HG03103 (cell line): ENCODE data around the gene ANKRD44.
A peak's percentile ranks its signal among the peaks of the same experiment; 100 is the strongest.

ENCODE experiments used
- ATAC-seq: cut with Tn5 transposase; IDR thresholded peaks from one replicate; pipeline ENCODE4 v1.9.1; 2021; ENCODE audit warnings: low read depth; ENCODE audit not compliant: unreplicated experiment

Gene ANKRD44

DNA sequence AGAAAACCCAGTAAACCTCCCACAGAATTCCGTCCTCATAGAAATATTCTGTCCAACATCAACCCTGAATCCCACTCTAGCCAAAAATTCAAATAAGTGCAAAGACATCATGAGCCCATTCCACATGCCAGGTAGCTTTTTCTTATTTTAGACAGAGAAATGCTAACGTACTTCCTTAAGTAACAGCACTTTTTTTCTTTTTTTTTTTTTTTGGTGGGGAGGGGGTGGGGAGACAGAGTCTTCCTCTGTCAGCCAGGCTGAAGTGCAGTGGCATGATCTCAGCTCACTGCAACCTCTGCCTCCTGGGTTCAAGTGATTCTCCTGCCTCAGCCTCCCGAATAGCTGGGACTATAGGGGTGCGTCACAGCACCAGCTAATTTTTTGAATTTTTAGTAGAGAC lies 45.5 kb downstream of the ANKRD44 start:
- no peak for ATAC-seq

DNA sequence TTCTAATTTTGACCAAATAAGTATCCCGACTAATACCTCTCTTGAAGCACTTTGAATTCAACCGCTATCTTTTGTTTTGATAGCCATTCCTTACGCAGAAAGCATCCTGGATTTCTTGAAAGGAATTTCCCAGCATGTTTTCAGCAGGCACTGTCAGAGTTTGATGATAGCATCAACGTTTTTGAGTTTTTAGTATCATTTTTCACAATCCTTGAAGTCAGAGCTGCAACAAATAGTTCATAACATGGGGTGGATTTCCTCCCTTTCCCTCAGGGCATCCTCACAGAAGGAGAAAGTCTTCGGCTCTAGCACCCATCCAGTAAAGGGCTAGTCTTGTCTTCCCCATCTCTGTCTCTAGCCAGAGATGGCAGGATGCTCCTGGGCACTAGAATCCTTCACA lies 46.2 kb downstream of the ANKRD44 start:
- no peak for ATAC-seq

DNA sequence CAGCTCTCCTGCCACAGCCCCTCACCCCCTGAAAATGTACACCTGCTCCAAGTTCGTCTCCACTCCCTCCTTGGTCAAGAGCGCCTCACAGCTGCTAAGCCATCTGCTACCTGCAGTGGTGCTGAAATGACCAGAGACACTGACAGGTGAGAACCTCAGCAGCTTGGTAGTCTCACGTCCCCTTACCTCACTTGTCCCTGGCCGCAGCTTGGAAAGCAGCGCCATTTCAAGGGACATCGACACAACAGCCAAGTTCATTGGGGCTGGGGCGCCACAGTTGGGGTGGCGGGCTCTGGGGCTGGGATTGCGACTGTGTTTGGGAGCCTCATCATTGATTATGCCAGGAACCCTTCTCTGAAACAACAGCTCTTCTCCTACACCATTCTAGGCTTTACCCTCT lies 47.5 kb downstream of the ANKRD44 start:
- no peak for ATAC-seq

DNA sequence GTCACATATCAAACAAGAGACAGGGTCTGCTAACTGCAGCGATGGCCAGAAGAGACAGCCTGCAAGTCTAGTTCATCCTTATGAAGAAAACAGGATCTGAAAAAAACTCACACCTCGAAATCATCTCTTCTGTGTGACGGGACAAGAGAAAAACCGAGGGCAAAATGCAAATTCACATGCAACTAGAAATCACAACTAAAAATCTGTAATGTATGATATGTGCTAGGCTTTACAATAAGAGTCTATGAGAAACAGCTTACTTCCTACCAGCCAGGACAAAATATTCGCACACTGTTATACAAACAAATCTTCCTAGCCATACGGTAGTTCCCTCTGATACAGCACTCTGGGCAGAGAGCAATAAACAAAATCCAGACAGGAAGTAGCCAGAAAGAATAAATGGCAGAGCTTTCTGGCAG lies 48.8 kb downstream of the ANKRD44 start:
- peak; percentile 62 for ATAC-seq

DNA sequence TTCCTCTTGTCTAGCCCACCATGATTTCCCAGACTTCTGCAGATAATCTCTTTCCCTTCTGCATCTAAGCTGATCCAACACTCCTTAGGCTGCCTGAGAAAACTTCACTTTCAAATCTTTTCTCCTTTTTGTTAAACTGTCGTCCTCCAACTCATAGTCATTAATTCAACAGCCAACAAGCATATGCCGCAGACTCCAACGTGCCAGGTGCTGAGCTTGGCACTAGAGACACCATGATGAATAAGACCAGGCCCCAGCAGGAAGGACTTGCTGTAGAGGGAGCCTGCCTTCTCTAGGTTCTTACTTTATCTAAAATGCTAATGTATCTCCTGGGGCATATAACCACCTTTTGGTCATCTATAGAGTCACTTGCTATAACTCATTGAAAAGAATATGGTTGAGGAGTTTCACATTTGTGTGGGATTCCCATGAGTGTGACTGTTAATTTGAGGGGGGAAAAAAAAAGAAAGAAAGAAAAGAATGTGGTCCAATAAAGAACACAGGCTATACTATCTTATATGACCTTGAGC lies 51.0 kb downstream of the ANKRD44 start:
- ATAC-seq: no peak

GRCh38 chr2:197258580-197258979 lies 52.0 kb downstream of the ANKRD44 start:
- no peak for ATAC-seq

DNA sequence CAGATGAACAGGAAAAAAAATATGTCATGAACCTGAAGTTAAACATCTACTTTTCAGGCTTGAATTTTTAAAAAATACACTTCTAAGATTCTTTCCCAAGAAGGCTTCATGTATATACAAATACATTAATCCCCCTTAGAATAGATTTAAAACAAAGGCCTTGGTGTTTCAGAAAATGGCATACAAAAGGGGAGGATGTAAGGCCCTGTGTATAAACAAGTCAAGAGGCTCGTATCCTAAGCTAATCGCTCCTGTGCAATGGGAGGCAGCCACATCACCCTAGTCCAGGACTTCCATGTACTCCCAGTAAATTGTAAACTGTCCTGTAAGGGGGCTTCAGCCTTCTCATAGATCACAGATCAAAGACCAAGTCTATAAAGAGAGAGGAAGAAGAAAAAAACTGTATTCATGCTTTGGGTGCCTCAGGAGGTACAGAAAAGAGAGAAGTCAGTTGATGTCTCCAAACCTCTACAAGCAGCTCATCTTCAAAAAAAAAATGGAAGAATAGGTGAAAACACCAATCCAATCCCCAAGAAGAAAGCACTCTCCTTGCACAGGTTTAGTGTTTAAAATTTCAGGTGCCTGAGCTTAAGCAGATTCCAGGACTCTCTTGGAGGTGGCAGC lies 53.9 kb downstream of the ANKRD44 start:
- ATAC-seq: no peak

DNA sequence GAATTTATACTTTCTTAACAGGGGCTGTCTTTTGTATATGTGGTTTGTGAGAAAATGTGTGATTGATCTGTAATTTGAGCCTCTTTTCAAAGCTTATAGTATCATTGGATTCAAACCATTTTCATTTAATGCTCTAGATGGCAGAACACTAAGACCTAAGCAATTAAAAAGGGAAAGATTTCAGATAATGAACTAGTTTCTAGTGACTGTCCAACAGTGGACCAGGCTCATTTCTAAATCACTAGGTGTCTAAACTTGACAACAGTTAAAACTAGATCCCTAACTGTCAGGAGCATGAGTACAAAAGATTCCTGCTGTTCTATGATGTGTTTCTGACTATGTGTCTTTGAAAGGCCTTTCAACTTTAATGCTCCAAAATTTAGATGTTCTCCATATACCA lies 54.6 kb downstream of the ANKRD44 start:
- ATAC-seq: no peak

- peak; percentile 95 for ATAC-seq
These were observed 55.0 kb downstream of the ANKRD44 start for GRCh38 chr2:197255543-197255942.

DNA sequence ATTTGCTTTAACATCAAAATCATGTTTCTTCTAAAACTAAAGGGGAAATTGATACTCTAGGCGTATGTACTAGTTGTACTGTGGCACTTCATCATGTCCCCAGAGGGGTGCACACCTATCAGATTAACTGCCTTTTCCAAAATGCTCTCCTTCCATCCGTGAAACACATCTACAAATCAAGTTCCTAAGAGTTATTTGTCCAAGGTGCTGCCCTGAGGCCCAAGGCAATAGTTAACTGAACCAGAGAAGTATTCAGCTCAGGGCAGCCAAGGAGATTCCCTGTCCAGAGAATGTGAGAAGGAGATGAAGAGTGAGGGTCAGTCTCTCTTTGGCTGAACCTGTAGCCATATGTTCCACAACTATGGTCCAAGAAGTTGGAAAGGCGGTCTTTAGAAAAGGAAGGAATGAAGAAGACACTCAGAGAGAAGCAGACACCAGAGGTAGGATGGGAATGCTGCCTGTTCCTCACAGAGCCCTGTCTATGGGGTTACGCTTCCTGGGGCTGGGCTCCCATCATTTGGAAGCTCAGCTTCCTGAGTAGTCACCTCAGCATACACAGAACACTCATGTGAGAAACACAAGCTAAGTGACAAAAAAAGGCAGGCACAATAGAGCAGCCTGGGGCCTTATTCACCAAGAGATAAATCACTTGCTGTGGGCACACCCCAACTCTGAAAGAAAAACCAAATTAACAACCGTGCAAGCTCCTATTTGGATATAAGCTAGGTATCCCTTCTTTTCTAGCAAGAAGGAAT lies 55.6 kb downstream of the ANKRD44 start:
- peak; percentile 25 for ATAC-seq

GRCh38 chr2:197251576-197251975 lies 59.0 kb downstream of the ANKRD44 start:
- ATAC-seq: no peak

GRCh38 chr2:197251163-197251562 lies 59.4 kb downstream of the ANKRD44 start:
- no peak for ATAC-seq

GRCh38 chr2:197250084-197250397 lies 60.5 kb downstream of the ANKRD44 start:
- ATAC-seq: no peak

- ATAC-seq: no peak
These were observed 61.0 kb downstream of the ANKRD44 start for GRCh38 chr2:197249381-197250083.

DNA sequence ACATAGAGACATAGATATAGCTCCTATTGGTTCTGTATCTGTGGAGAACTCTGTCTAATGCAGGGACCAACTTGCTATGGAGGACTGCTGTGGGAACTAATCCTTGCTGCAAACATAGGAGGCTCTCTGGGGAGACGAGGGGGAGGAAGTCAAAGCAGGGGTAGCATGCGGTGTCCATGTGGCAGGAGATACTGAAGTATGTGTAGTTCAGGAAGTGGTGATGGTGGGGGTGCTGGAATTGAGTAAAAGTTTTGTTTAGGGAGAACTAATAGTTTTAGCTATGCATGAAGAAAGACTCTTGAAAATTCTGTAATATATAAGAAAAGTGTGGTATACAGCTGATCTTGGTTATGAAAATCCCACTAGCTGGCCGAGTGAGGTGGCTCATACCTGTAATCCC lies 62.0 kb downstream of the ANKRD44 start:
- peak; percentile 43 for ATAC-seq

DNA sequence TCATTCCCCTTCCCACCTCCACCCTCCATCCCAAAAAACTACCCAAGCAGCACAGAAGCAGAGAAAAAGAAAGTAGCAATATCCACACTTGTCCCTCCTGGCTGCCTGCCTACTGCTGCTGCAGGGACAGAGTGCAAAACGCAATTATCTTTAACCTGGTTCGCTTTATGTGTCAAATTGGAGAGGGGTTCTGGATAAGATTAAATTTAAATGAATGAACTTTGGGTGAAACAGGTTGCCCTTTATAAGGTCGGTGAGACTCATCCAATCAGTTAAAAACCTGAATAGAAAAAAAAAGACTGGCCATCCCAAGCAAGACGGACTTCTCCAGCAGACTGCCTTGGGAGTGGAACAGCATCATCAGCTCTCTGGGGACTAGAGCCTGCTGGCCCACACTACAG lies 62.6 kb downstream of the ANKRD44 start:
- ATAC-seq: no peak

- no peak for ATAC-seq
These were observed 63.5 kb downstream of the ANKRD44 start for GRCh38 chr2:197247083-197247482.

DNA sequence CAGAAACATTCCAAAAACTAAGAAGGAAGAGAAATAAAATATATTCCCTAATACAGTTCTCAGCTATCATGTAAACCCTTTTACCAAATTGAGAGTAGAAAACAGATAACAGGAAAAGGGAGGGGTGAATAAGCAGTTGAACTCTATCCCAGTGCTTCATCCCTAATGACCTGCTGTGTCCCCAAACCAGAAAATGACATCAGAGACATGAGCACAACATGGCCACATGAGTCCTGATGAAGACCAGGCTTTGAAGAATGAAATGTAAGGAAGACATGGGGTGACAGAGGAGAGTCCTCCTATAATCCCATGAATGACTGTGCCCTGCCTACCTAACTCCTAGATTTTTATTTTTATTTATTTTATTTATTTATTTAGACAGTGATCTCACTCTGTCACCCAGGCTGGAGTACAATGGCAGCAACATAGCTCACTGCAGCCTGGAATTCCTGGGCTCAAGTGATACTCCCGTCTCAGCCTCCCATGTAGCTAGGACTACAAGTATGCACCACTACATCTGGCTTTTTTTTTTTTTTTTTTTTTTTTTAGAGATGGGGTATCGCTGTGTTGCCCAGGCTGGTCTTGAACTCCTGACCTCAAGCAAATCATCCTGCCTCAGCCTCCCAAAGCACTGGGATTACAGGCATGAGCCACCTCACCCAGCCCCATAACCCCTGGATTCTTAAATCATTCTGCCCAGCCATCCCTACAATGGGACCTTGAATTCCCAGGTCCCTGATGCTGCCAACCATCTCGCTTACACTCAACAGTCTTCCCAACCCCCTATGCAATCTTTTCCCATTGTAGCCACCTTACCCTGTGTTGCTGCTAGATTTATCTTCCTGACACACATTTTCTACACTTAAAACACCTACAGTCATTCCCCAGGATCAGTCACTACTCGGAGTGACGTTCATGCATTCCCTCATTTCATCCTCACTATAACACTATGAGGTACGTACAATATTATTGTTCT lies 64.5 kb downstream of the ANKRD44 start:
- ATAC-seq: no peak

DNA sequence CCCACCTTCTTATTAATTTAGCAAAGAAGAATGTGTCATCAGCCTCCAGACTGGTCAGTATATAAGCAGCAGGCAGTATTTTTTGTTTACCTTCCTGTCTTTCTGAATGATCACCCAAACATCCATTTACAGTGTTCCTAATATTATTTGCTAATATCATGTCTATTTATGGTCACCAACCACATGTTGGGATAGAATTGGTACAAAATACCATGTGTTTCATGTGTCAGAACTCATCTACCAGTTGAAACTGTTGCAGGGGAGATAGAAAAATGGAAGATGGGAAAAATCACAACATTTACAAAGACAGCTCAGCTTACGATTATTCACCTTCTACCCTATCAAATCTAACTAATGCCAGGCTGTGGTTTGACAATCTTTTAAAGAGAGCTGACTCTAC lies 66.2 kb downstream of the ANKRD44 start:
- no peak for ATAC-seq

GRCh38 chr2:197242719-197243118 lies 67.9 kb downstream of the ANKRD44 start:
- no peak for ATAC-seq
